GM12878 (cell line): ENCODE results near the gene IMMT. TPM values are rescaled to one million over a fixed set of nuclear protein-coding genes. Genes with fewer than 3 reads are reported as not detected.

ENCODE experiments used
- ATAC-seq: fragments of 200-7000 bp; cut with Tn5 transposase; 3 replicates; pipeline ENCODE4 v1.9.1; 2020; ENCODE audit warnings: mild to moderate bottlenecking, moderate library complexity
- BruUV-seq: library from RNA; stranded (reverse); fragments of 400-500 nt; replicated peaks from 2 replicates; lab custom pipeline; 2021; lab: Mats Ljungman, UMichigan
- CTCF ChIA-PET: fragments of 300-600 bp; sonication (Branson Sonifier 250); formaldehyde crosslinking; extraction: SDS; loops from one replicate; lab custom pipeline; 2021; ENCODE audit warnings: inconsistent platforms; lab: Yijun Ruan, JAX
- POLR2A ChIA-PET: fragments of 350-600 bp; formaldehyde crosslinking; extraction: SDS; loops from one replicate; lab custom pipeline; 2021; ENCODE audit warnings: inconsistent platforms; lab: Charles Lee
- RAD21 ChIA-PET: fragments of 300-600 bp; sonication (Branson Sonifier 250); formaldehyde crosslinking; loops from one replicate; lab custom pipeline; 2023; ENCODE audit warnings: antibody characterized with exemption; ENCODE audit not compliant: unreplicated experiment; lab: Charles Lee
- SMC1A ChIA-PET: fragments of 300-600 bp; sonication (Branson Sonifier 250); formaldehyde crosslinking; loops from one replicate; lab custom pipeline; 2023; ENCODE audit not compliant: unreplicated experiment, uncharacterized antibody; lab: Charles Lee
- DNase-seq: peaks from one replicate; pipeline ENCODE4 v3.0.0-alpha.2; 2011; ENCODE audit warnings: low read depth, low spot score
- FAIRE-seq: peaks from 3 replicates; lab custom pipeline; 2011; peaks lifted over from hg19 to GRCh38; lab: Jason Lieb, UNC
- H2AFZ ChIP-seq: 2 replicates; pipeline ENCODE4 v1.6.0; 2011; ENCODE audit warnings: low read depth, low read length, control low read depth; ENCODE audit not compliant: control insufficient read depth
- H3K27ac ChIP-seq: 2 replicates; pipeline ENCODE4 v1.5.1; 2011; ENCODE audit warnings: control low read depth; ENCODE audit not compliant: control insufficient read depth, insufficient read depth
- H3K27me3 ChIP-seq, 2 experiments: replicated peaks in 1 of 2; 2 replicates each; pipeline versions ENCODE4 v1.6.0 to v1.6.1; 2011; ENCODE audit warnings: low read length in 1 of 2; ENCODE audit not compliant: control insufficient read depth in 2 of 2, insufficient read depth in 2 of 2
- H3K36me3 ChIP-seq, 2 experiments: 2 replicates each; pipeline ENCODE4 v1.5.1; 2011; ENCODE audit warnings: low read length in 1 of 2; ENCODE audit not compliant: control insufficient read depth in 2 of 2, insufficient read depth in 2 of 2
- H3K4me1 ChIP-seq: 2 replicates; pipeline ENCODE4 v1.6.1; 2011; ENCODE audit warnings: mild to moderate bottlenecking, low read length, moderate library complexity, mixed read lengths; ENCODE audit not compliant: control insufficient read depth, insufficient read depth
- H3K4me2 ChIP-seq: 2 replicates; pipeline ENCODE4 v1.6.0; 2011; ENCODE audit warnings: control low read depth; ENCODE audit not compliant: control insufficient read depth, insufficient read depth
- H3K4me3 ChIP-seq: fragments of 200-600 bp; sonication (generic); 2 replicates; pipeline ENCODE4 v1.5.1; 2016
- H3K79me2 ChIP-seq: 2 replicates; pipeline ENCODE4 v1.6.0; 2011; ENCODE audit warnings: low read length; ENCODE audit not compliant: control insufficient read depth, insufficient read depth
- H3K9ac ChIP-seq: 2 replicates; pipeline ENCODE4 v1.8.0; 2011; ENCODE audit warnings: low read length, control low read depth, mixed read lengths; ENCODE audit not compliant: control insufficient read depth, insufficient read depth
- H3K9me3 ChIP-seq: replicated peaks from 3 replicates; pipeline ENCODE4 v1.5.1; 2011; ENCODE audit warnings: mild to moderate bottlenecking, low read length; ENCODE audit not compliant: control insufficient read depth, insufficient read depth
- H4K20me1 ChIP-seq: 2 replicates; pipeline ENCODE4 v1.6.0; 2011; ENCODE audit not compliant: control insufficient read depth, insufficient read depth
- EP300 ChIP-seq, 2 experiments: fragments of 150-350 bp in 1 of 2; IDR thresholded peaks; 2 replicates each; pipeline ENCODE4 v1.6.1; 2011 to 2012; ENCODE audit warnings: low read depth in 2 of 2, low read length in 2 of 2, borderline replicate concordance in 1 of 2, improper control_type of control experiment in 1 of 2, inconsistent platforms in 1 of 2; ENCODE audit not compliant: control insufficient read depth in 1 of 2
- HCFC1 ChIP-seq: fragments of 150-350 bp; IDR thresholded peaks from 2 replicates; pipeline ENCODE4 v1.6.1; 2014; ENCODE audit warnings: low read length
- HDGF ChIP-seq: fragments of 450-650 bp; IDR thresholded peaks from 2 replicates; pipeline ENCODE4 v1.6.1; 2016; ENCODE audit warnings: antibody characterized with exemption
- KLF5 ChIP-seq: fragments of 450-650 bp; IDR thresholded peaks from 2 replicates; pipeline ENCODE4 v1.6.1; 2014; ENCODE audit warnings: mild to moderate bottlenecking; ENCODE audit not compliant: partially characterized antibody
- RB1 ChIP-seq: fragments of 450-650 bp; formaldehyde crosslinking; IDR thresholded peaks from 2 replicates; pipeline ENCODE4 v1.6.1; 2017; ENCODE audit warnings: mild to moderate bottlenecking, borderline replicate concordance
- SIX5 ChIP-seq: IDR thresholded peaks from 2 replicates; pipeline ENCODE4 v1.6.1; 2011; ENCODE audit warnings: mild to moderate bottlenecking, low read depth, low read length, moderate library complexity; ENCODE audit not compliant: severe bottlenecking
- TAF1 ChIP-seq: IDR thresholded peaks from 2 replicates; pipeline ENCODE4 v1.6.1; 2011; ENCODE audit warnings: mild to moderate bottlenecking, low read depth, low read length, borderline replicate concordance
- ZNF24 ChIP-seq: fragments of 450-650 bp; IDR thresholded peaks from 2 replicates; pipeline ENCODE4 v1.6.1; 2017; ENCODE audit warnings: antibody characterized with exemption, mild to moderate bottlenecking
- ZNF622 ChIP-seq: fragments of 450-650 bp; IDR thresholded peaks from 2 replicates; pipeline ENCODE4 v1.6.1; 2017; ENCODE audit warnings: mild to moderate bottlenecking, inconsistent platforms
- ZZZ3 ChIP-seq: IDR thresholded peaks from 2 replicates; pipeline ENCODE4 v1.6.1; 2011; ENCODE audit warnings: low read depth; ENCODE audit not compliant: control insufficient read depth, insufficient read length
- WGBS: methylation state at CpG from one replicate; pipeline ENCODE4 v1.1.6; 2016; ENCODE audit warnings: low lambda C conversion rate; ENCODE audit not compliant: insufficient replicate concordance, insufficient coverage; ENCODE audit errors: missing lambda C conversion rate; 5-methylcytosine and 5-hydroxymethylcytosine counted together
- in situ Hi-C: fragments of 300-500 bp; cut with MboI; formaldehyde crosslinking; loops from 9 replicates; pipeline ENCODE4 v1.14.3; 2018; ENCODE audit warnings: mixed read lengths
- intact Hi-C: fragments of 100-400 bp; cut with micrococcal nuclease; formaldehyde crosslinking; loops from one replicate; pipeline ENCODE4 v1.14.2; 2022; ENCODE audit not compliant: unreplicated experiment
- polyA plus RNA-seq, 11 experiments: library from polyadenylated mRNA; depleted of rRNA in 4 of 11; unstranded in 6 of 11; stranded (reverse) in 5 of 11; fragments of >200 nt; fragmentation: Nextera tagmentation in 4 of 11; fragmentation: Illumina TruSeq in 1 of 11; extraction: Ambion mirVana in 4 of 11; extraction: Trizol in 1 of 11; gene quantifications; 1 replicate in 1 of 11; 2 replicates in 10 of 11; pipeline versions ENCODE4 v1.2.1 to v1.2.3, GENCODE V29; 2011 to 2016; ENCODE audit warnings: inconsistent platforms in 2 of 11, missing spikeins in 2 of 11, low read depth in 1 of 11
- total RNA-seq, 4 experiments: library from RNA; depleted of rRNA in 3 of 4; stranded (reverse); fragments of >200 nt in 3 of 4; fragmentation: Illumina TruSeq in 1 of 4; extraction: Trizol in 1 of 4; gene quantifications; 2 replicates each; pipeline versions ENCODE4 v1.2.1 to v1.2.3, GENCODE V29; 2013 to 2021
- TF ChIP-seq, protein P1 (sequence below): fragments of 450-650 bp; IDR thresholded peaks from 2 replicates; pipeline ENCODE4 v1.6.1; 2018; ENCODE audit warnings: borderline replicate concordance, mild to moderate bottlenecking; ENCODE audit not compliant: partially characterized antibody
- TF ChIP-seq, protein P2 (sequence below), 3 experiments: IDR thresholded peaks in 2 of 3; conservative IDR thresholded peaks in 1 of 3; 2 replicates each; pipeline ENCODE4 v1.5.1; 2011; ENCODE audit warnings: low read depth in 3 of 3, low read length in 3 of 3, mild to moderate bottlenecking in 3 of 3, control low read depth in 2 of 3, moderate library complexity in 2 of 3, inconsistent platforms in 1 of 3, mixed read lengths in 1 of 3; ENCODE audit not compliant: control insufficient read depth in 2 of 3, insufficient read depth in 1 of 3; ENCODE audit errors: extremely low read depth in 1 of 3
- TF ChIP-seq, protein P3 (sequence below): IDR thresholded peaks from 2 replicates; pipeline ENCODE4 v1.6.1; 2012; ENCODE audit warnings: mild to moderate bottlenecking, low read depth, low read length

The IMMT gene
- total and polyA plus RNA-seq, 10 of the 15 experiments (the other 5 are each of a cell fraction or from before 2014, with no cell fraction given): 78.4 to 149 (median 98.7) TPM

DNA sequence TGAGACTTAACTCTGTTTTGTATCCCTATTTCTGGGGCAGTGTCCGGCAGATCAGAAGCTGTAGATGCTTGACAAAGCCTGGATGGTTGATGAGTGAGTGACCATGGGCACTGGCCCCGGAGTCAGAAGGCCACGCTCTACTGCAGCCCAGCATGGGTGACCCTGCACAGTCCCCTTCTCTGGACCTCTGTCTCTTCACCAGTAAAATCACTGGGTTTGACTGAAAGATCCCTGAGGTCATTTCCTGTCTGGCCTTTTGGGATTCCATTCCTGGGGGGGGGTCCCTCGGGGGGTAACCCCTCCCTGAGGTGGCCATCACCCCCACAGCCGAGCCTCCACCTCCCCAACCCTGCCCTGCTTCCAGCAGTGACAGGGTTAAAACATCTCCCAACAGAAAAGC is 35.7 kb upstream of the IMMT start:
- POLR2A ChIA-PET: interaction anchor here (0.8 kb wide), 1 partner anchor 10 kb away, joined by 3 read pairs; no protein-coding TSS in a partner anchor
- no peak for DNase-seq
- SMC1A ChIA-PET: interaction anchor here (1.2 kb wide), 1 partner anchor 65 kb away, joined by 4 read pairs; no protein-coding TSS in a partner anchor
- peaks cover 16% of the 10 kb centered on the region for H3K4me1 ChIP-seq
- in situ Hi-C loops (no loop called here), intact Hi-C loops (no loop called here)
- no peak overlapping the region for H3K27ac ChIP-seq
- no peaks in the 10 kb centered on the region for H3K79me2 ChIP-seq
- H3K36me3 ChIP-seq: no peaks in the 10 kb centered on the region
- no peaks in the 10 kb centered on the region for H3K9me3 ChIP-seq
- BruUV-seq: no TSS peak
- H3K4me2 ChIP-seq: no peak overlapping the region
- no peak for FAIRE-seq
- 38% methylated on average over 5 of the region's 5 CpGs for WGBS
- CTCF ChIA-PET: interaction anchor here (0.7 kb wide), 1 partner anchor 141 kb away, joined by 3 read pairs; no protein-coding TSS in a partner anchor
- no peak overlapping the region for H3K4me3 ChIP-seq
- H3K27me3 ChIP-seq: no peaks in the 10 kb centered on the region
- H4K20me1 ChIP-seq: no peaks in the 10 kb centered on the region
- no peak overlapping the region for H3K9ac ChIP-seq
- TF ChIP-seq, protein P1, sequence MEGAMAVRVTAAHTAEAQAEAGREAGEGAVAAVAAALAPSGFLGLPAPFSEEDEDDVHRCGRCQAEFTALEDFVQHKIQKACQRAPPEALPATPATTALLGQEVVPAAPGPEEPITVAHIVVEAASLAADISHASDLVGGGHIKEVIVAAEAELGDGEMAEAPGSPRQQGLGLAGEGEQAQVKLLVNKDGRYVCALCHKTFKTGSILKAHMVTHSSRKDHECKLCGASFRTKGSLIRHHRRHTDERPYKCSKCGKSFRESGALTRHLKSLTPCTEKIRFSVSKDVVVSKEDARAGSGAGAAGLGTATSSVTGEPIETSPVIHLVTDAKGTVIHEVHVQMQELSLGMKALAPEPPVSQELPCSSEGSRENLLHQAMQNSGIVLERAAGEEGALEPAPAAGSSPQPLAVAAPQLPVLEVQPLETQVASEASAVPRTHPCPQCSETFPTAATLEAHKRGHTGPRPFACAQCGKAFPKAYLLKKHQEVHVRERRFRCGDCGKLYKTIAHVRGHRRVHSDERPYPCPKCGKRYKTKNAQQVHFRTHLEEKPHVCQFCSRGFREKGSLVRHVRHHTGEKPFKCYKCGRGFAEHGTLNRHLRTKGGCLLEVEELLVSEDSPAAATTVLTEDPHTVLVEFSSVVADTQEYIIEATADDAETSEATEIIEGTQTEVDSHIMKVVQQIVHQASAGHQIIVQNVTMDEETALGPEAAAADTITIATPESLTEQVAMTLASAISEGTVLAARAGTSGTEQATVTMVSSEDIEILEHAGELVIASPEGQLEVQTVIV: no peak
- TF ChIP-seq TAF1 (no peak), RB1 (no peak), ZZZ3 (no peak), ZNF24 (no peak), SIX5 (no peak), ZNF622 (no peak), EP300 (IDR thresholded peaks at IDR 0.05; ENCODE audit: borderline replicate concordance in 1 of 2, control insufficient read depth in 1 of 2, low read depth in 2 of 2, low read length in 2 of 2) (no peak), HCFC1 (no peak), KLF5 (no peak), HDGF (no peak)
- TF ChIP-seq, protein P2, sequence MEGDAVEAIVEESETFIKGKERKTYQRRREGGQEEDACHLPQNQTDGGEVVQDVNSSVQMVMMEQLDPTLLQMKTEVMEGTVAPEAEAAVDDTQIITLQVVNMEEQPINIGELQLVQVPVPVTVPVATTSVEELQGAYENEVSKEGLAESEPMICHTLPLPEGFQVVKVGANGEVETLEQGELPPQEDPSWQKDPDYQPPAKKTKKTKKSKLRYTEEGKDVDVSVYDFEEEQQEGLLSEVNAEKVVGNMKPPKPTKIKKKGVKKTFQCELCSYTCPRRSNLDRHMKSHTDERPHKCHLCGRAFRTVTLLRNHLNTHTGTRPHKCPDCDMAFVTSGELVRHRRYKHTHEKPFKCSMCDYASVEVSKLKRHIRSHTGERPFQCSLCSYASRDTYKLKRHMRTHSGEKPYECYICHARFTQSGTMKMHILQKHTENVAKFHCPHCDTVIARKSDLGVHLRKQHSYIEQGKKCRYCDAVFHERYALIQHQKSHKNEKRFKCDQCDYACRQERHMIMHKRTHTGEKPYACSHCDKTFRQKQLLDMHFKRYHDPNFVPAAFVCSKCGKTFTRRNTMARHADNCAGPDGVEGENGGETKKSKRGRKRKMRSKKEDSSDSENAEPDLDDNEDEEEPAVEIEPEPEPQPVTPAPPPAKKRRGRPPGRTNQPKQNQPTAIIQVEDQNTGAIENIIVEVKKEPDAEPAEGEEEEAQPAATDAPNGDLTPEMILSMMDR (IDR thresholded peaks at IDR 0.05 in 2 of 3, conservative IDR thresholded peaks at IDR 0.05 in 1 of 3; ENCODE audit: control insufficient read depth in 2 of 3, extremely low read depth in 1 of 3, insufficient read depth in 1 of 3, low read depth in 3 of 3, low read length in 3 of 3): no peak
- TF ChIP-seq, protein P3, sequence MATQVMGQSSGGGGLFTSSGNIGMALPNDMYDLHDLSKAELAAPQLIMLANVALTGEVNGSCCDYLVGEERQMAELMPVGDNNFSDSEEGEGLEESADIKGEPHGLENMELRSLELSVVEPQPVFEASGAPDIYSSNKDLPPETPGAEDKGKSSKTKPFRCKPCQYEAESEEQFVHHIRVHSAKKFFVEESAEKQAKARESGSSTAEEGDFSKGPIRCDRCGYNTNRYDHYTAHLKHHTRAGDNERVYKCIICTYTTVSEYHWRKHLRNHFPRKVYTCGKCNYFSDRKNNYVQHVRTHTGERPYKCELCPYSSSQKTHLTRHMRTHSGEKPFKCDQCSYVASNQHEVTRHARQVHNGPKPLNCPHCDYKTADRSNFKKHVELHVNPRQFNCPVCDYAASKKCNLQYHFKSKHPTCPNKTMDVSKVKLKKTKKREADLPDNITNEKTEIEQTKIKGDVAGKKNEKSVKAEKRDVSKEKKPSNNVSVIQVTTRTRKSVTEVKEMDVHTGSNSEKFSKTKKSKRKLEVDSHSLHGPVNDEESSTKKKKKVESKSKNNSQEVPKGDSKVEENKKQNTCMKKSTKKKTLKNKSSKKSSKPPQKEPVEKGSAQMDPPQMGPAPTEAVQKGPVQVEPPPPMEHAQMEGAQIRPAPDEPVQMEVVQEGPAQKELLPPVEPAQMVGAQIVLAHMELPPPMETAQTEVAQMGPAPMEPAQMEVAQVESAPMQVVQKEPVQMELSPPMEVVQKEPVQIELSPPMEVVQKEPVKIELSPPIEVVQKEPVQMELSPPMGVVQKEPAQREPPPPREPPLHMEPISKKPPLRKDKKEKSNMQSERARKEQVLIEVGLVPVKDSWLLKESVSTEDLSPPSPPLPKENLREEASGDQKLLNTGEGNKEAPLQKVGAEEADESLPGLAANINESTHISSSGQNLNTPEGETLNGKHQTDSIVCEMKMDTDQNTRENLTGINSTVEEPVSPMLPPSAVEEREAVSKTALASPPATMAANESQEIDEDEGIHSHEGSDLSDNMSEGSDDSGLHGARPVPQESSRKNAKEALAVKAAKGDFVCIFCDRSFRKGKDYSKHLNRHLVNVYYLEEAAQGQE: no peak
- no peak for ATAC-seq
- RAD21 ChIA-PET: no interaction called here
- no peak overlapping the region for H2AFZ ChIP-seq
